Osteoblast (primary cell): ENCODE measurements around the gene SLC16A11. TPM values are rescaled to one million over a fixed set of nuclear protein-coding genes. Genes with fewer than 3 reads are reported as not detected.

ENCODE experiments used
- DNase-seq: peaks from one replicate; pipeline ENCODE4 v3.0.0; 2011; ENCODE audit warnings: low spot score, mixed read lengths; ENCODE audit not compliant: insufficient read length; ENCODE audit errors: missing footprints
- H2AFZ ChIP-seq: 2 replicates; pipeline ENCODE4 v1.6.0; 2011; ENCODE audit warnings: mild to moderate bottlenecking, low read length
- H3K27ac ChIP-seq: 2 replicates; pipeline ENCODE4 v1.5.1; 2011; ENCODE audit warnings: mild to moderate bottlenecking, low read depth, low read length, moderate library complexity
- H3K27me3 ChIP-seq: 2 replicates; pipeline ENCODE4 v1.6.0; 2012; ENCODE audit warnings: mild to moderate bottlenecking, control low read depth, inconsistent platforms, low read length, moderate library complexity; ENCODE audit not compliant: insufficient read depth
- H3K36me3 ChIP-seq: 2 replicates; pipeline ENCODE4 v1.5.1; 2011; ENCODE audit warnings: mild to moderate bottlenecking, low read length, control low read depth, moderate library complexity; ENCODE audit not compliant: insufficient read depth
- H3K4me1 ChIP-seq: 2 replicates; pipeline ENCODE4 v1.5.1; 2011; ENCODE audit warnings: mild to moderate bottlenecking, low read length, control low read depth, moderate library complexity; ENCODE audit not compliant: insufficient read depth
- H3K4me2 ChIP-seq: 2 replicates; pipeline ENCODE4 v1.6.0; 2011; ENCODE audit warnings: mild to moderate bottlenecking, low read length; ENCODE audit not compliant: insufficient read depth
- H3K4me3 ChIP-seq: fragments of 200-600 bp; sonication (generic); 3 replicates; pipeline ENCODE4 v1.5.1; 2012; ENCODE audit warnings: mild to moderate bottlenecking, low read length, inconsistent platforms; ENCODE audit not compliant: insufficient read depth
- H3K79me2 ChIP-seq: 2 replicates; pipeline ENCODE4 v1.6.0; 2012; ENCODE audit warnings: mild to moderate bottlenecking, low read length, control low read depth, inconsistent platforms; ENCODE audit not compliant: insufficient read depth
- H3K9me3 ChIP-seq: 2 replicates; pipeline ENCODE4 v1.5.1; 2011; ENCODE audit warnings: low read depth, low read length, control low read depth
- H4K20me1 ChIP-seq: 2 replicates; pipeline ENCODE4 v1.6.0; 2012; ENCODE audit warnings: mild to moderate bottlenecking, low read length, control low read depth; ENCODE audit not compliant: insufficient read depth
- total RNA-seq: library from RNA; depleted of rRNA; stranded (reverse); fragments of >200 nt; gene quantifications from 2 replicates; pipeline ENCODE4 v1.2.3, GENCODE V29; 2012
- TF ChIP-seq, protein P1 (sequence below): IDR thresholded peaks from 2 replicates; pipeline ENCODE4 v1.5.1; 2011; ENCODE audit warnings: mild to moderate bottlenecking, low read depth, low read length, moderate library complexity; ENCODE audit errors: extremely low read depth

Gene SLC16A11
- total RNA-seq, 1 donor = 0.36 TPM

GRCh38 chr17:7083592-7083991 lies 39.7 kb upstream of the SLC16A11 start:
- no peaks in the 10 kb centered on the region for H3K79me2 ChIP-seq
- H3K9me3 ChIP-seq = no peaks in the 10 kb centered on the region
- DNase-seq = no peak
- H2AFZ ChIP-seq = no peak overlapping the region
- H4K20me1 ChIP-seq = no peaks in the 10 kb centered on the region
- H3K27me3 ChIP-seq = peaks cover 15% of the 10 kb centered on the region
- no peak overlapping the region for H3K4me3 ChIP-seq
- TF ChIP-seq, protein P1, sequence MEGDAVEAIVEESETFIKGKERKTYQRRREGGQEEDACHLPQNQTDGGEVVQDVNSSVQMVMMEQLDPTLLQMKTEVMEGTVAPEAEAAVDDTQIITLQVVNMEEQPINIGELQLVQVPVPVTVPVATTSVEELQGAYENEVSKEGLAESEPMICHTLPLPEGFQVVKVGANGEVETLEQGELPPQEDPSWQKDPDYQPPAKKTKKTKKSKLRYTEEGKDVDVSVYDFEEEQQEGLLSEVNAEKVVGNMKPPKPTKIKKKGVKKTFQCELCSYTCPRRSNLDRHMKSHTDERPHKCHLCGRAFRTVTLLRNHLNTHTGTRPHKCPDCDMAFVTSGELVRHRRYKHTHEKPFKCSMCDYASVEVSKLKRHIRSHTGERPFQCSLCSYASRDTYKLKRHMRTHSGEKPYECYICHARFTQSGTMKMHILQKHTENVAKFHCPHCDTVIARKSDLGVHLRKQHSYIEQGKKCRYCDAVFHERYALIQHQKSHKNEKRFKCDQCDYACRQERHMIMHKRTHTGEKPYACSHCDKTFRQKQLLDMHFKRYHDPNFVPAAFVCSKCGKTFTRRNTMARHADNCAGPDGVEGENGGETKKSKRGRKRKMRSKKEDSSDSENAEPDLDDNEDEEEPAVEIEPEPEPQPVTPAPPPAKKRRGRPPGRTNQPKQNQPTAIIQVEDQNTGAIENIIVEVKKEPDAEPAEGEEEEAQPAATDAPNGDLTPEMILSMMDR = no peak
- peaks cover 3% of the 10 kb centered on the region for H3K4me1 ChIP-seq
- no peak overlapping the region for H3K4me2 ChIP-seq
- no peak overlapping the region for H3K27ac ChIP-seq
- H3K36me3 ChIP-seq = no peaks in the 10 kb centered on the region

DNA sequence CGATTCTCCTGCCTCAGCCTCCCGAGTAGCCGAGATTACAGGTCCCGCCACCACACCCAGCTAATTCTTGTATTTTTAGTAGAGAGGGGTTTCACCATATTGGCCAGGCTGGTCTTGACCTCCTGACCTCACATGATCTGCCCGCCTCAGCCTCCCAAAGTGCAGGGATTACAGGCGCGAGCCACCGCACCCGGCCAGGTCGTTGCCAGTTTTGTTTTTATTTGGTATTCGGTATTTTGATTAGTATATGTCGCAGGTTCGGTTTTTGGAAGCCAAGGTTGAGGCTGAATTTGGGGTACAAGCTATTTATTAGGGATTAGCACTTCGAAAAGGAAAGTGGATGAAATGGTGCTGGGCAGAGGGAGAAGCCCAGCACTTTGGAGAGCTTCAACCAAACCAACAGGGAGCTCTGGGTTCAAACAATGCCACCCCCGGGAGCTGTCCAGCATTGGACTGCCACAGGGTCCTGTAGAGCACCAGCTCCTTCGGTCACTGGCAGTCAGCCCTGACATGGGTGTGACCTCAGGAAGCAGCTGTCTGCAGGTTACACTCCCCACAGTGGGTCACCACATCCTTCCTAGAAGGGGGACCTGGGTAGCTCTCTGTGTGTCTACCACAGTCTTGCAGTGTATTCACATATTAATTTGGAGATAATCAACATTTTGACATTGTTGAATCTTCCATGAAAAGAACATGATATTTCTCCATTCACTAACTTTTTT lies 37.6 kb upstream of the SLC16A11 start:
- Histone ChIP-seq H3K27ac (no peak overlapping the region), H3K36me3 (no peaks in the 10 kb centered on the region), H3K4me3 (no peak overlapping the region), H2AFZ (no peak overlapping the region), H3K27me3 (peaks cover 13% of the 10 kb centered on the region), H3K9me3 (no peaks in the 10 kb centered on the region), H3K79me2 (no peaks in the 10 kb centered on the region), H3K4me2 (no peak overlapping the region), H4K20me1 (no peaks in the 10 kb centered on the region), H3K4me1 (peaks cover 3% of the 10 kb centered on the region)
- TF ChIP-seq, protein P1 = no peak
- no peak for DNase-seq

DNA sequence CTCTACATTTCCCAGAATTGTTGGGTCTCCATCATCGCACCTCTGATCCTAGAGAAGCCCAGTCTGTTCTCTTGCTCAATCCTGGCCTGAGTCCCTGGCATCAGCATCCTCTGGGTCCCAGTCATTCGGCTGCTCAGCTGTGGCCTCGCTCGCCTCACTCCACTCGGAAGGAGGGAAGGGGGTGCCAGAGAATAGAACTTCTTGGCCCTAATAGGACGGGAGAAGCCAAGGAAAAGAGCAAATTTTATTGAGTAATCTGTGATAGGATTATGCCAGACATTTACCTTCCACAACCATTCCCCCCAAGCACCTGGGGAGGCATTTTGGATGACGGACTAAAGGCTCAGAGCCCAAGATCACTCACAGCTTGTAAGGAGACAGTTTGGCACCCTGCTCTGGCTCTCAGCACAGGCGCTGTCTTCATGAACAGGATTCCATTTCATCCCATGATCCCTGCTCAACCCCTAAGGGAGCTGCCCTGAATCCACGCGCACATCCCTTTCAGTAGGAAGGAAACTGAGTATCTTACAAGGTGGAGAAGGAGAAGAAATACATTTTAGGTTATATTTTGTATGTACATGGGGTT lies 36.7 kb upstream of the SLC16A11 start:
- H3K36me3 ChIP-seq = no peaks in the 10 kb centered on the region
- H3K9me3 ChIP-seq = no peaks in the 10 kb centered on the region
- H3K4me1 ChIP-seq = peaks cover 3% of the 10 kb centered on the region
- H3K79me2 ChIP-seq = no peaks in the 10 kb centered on the region
- TF ChIP-seq, protein P1 = no peak
- no peak overlapping the region for H3K4me2 ChIP-seq
- H2AFZ ChIP-seq = no peak overlapping the region
- no peaks in the 10 kb centered on the region for H4K20me1 ChIP-seq
- DNase-seq = no peak
- no peak overlapping the region for H3K27ac ChIP-seq
- H3K27me3 ChIP-seq = peaks cover 13% of the 10 kb centered on the region
- H3K4me3 ChIP-seq = no peak overlapping the region
